Activated CD8-positive, alpha-beta memory T cell treated with anti-CD3 and anti-CD28 coated beads, Interleukin-2, amount 50 U/mL, for 48 hours (primary cell): ENCODE data around the gene ORC1.

Experiments used
- DNase-seq: peaks from one replicate; pipeline ENCODE4 v3.0.0-alpha.2; 2020

ORC1 gene

GRCh38 chr1:52341655-52342260 lies 62.5 kb downstream of the ORC1 start:
- DNase-seq: no peak

DNA sequence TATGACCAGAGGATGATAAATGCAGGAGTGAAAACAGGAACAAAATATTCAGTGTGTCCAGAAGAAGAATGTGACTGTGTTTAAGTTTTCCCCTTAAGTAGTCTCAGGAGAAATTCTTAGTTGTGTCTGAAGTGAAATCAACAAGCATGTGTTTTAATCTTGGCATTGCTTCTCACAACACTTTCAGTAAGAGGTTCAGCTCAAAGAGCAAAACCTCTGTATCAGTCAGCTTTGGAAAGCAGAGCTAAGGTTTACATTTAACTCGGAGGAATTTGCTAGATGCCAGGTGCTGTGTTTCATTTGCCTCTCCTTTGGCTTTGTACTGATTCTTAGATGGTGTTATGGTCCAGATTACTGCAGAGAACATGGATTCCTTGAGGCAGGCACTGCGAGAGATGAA lies 66.8 kb downstream of the ORC1 start:
- DNase-seq: no peak

- DNase-seq: no peak
Observed at GRCh38 chr1:52334906-52335528, 69.2 kb downstream of the ORC1 start.

- no peak for DNase-seq
Observed at GRCh38 chr1:52332411-52332810, 71.8 kb downstream of the ORC1 start.

DNA sequence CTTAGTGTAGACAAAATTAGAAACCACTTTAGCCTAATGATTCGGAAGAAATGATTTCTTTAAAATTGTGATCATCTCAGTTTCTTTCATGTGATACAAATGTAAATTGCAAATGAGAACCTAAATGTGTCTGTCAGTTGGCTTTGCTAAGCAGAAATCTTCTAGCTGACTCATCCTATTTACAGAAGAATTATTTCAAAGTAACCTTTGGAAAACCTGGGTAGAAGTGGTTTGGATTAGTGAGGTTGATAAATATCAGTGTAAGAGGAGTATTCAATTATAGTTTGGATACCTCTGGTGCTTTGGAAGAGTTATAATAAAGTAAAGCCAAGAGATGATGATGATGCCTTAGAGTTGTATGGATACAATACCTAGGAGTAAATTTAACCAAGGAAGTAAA lies 75.6 kb downstream of the ORC1 start:
- DNase-seq: no peak

GRCh38 chr1:52325786-52326185 lies 78.4 kb downstream of the ORC1 start:
- no peak for DNase-seq

DNA sequence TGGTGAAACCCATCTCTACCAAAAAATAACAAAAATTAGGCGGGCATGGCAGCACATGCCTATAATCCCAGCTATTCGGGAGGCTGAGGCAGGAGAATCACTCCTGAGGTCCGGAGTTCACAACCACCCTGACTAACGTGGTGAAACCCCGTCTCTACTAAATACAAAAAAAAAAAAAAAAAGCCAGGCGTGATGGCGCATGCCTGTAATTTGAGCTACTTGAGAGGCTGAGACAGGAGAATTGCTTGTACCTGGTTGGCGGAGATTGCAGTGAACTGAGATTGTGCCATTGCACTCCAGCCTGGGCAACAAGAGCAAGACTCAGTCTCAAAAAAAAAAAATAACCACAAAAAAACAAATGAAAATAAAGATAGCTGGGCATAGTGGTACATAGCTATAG lies 80.5 kb downstream of the ORC1 start:
- DNase-seq: no peak
